ENCODE results near the gene DCC.
"Not testable (repeated sequence)": the region's sequence is repeated elsewhere in the genome, so short reads cannot be mapped to it uniquely, and the experiment has no call there.

Gene DCC

GRCh38 chr18:53442415-53442783, 1102.4 kb downstream of the DCC start:
- no peak for DNase-seq

DNA sequence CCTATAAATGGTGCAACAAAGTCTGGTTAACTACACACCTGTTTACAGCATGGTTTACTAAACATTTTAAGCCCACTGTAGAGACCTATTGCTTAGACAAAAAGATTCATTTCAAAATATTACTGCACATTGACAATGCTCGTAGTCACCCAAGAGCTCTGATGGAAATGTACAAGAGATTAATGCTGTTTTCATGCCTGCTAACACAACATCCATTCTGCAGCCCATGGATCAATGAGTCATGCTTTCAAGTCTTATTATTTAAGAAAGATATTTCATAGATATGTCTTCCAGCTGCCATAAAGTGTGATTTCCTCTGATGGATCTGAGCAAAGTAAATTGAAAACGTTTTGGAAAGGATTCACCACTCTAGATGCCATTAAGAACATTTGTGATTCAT, 1103.3 kb downstream of the DCC start:
- DNase-seq = no peak

DNA sequence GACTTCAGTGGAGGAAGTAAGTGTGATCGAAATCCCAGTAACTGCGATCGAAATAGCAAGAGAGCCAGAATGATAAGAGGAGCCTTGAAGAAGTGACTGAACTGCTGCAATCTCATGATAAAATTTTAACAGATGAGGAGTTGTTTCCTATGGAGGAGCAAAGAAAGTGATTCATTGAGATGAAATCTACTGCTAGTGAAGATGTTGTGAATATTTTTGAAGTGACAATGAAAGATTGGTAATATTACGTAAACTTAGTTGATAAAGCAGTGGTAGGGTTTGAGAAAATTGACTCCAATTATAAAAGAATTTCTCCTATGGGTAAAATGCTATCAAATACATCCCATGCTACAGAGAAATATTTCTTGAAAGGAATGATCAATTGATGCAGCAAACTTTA, 1103.8 kb downstream of the DCC start:
- DNase-seq = no peak

GRCh38 chr18:53451902-53452301, 1111.9 kb downstream of the DCC start:
- DNase-seq = no peak

GRCh38 chr18:53457068-53457467, 1117.1 kb downstream of the DCC start:
- no peak for DNase-seq

DNA sequence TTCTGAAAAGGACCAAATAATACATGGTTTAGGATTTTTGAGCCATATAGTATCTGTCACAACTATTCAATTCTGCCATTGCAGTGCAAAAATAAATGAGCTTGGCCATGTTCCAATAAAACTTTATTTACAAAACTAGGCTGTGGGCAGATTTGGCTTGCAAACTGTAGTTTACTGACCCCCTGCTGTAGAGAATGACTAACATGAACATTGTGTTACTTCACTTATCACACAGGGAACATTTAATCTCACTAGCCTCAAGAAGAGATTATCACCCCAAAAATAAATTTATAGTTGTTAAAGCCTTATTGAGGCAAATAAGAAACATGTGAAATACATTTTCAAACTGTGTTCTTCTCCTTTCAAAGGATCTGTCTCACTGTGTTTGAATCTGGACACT, 1118.3 kb downstream of the DCC start:
- no peak for DNase-seq

GRCh38 chr18:53458944-53459580, 1119.1 kb downstream of the DCC start:
- no peak for DNase-seq

GRCh38 chr18:53467756-53468155, 1127.8 kb downstream of the DCC start:
- DNase-seq = no peak

GRCh38 chr18:53468173-53468572, 1128.2 kb downstream of the DCC start:
- DNase-seq = not testable (repeated sequence)

DNA sequence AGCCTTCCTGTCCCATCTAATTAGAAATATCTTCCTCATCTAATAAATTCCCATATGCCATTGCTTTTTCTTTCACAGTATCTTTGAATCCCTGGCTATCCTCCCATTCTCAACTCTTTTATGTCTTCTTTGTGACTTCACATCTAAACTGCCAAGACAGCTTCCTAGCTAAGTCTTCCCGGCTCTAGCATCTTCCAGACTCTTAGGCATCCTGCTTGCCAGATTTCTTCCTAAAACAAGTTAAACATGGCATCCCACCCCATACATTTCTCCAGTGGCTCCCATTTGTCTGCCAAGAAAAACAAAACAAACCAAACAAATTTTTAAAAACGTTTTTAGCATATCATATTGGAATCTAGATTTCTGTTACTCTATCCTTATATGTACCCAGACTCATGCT, 1132.5 kb downstream of the DCC start:
- DNase-seq = no peak

DNA sequence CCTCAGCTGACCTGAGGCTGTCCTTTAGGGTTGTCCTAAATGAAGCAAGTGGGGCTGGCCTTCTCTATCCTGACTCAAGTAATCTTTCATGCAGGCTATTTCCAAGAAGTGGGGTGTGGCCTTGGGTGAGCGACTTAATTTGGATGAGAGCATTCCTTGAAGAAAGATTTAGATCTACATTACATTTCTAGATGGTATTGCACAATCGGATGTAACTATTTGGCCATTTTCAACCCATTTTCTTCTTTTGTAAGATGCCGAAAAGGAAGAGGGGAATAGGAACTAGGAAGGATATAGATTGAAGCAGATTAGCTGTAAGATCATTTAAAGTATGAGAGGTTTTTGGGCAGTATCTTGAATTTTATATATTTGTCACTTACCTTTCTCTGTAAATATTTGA, 1138.2 kb downstream of the DCC start:
- no peak for DNase-seq

- DNase-seq = no peak
Measured at GRCh38 chr18:53486296-53486695, 1146.3 kb downstream of the DCC start.

DNA sequence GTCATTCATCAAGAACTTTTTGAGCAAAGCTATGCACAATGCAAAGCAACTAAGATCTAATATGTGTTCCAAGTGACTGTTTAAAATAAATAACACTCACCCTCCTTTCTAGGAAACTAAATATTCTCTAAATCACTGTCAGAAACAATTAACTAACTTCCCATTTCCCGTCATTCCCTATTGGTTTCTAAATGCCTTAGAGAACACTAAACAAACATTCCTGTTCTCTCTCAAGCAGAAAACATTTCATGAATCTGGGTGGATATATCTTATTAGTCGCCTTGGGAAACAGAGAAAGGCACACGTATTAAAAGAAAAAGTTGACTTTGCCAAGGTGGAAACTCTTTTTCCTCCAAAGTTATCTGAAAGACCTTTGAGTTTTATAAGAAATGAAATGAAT, 1149.3 kb downstream of the DCC start:
- DNase-seq = no peak

DNA sequence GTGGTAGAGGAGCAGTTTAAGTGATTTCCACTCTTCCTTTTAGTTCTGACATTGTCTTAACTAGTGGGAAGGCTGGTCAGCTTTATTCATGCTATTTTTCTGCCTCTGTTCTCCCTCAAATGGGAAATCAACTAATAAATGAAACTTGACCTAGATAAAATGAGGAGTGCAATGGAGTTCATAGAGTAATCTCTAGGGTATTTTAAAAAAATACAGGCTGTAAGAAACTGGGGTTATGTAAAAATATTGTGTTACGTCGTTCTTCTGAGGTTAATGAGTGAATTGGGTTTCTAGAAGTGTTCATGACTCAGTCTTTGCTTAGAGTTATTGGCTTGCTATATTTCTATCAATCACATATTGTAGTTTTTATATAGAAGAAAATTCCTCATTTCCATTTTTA, 1150.0 kb downstream of the DCC start:
- DNase-seq = no peak

- DNase-seq = no peak
Measured at GRCh38 chr18:53496028-53496427, 1156.0 kb downstream of the DCC start.

- no peak for DNase-seq
Measured at GRCh38 chr18:53503914-53504441, 1164.0 kb downstream of the DCC start.

- no peak for DNase-seq
Measured at GRCh38 chr18:53508529-53508928, 1168.5 kb downstream of the DCC start.

DNA sequence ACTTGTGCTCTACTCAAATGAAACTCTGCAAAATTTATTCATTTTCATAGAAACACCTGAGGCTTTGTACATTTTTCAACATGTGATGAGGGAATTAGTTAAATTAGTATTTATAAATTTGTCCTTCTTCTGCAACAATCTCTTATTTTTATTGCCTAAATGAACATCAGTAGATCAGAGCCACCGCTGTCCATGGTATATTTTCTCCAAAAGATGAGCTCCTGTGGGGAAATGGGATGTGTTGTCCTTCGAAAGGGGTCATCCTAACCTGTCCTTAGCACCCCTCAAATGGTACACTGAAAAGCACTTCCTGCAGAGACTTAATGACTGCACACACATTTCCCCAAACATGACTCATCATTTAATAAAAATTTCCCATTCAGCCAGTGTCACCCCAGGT, 1169.9 kb downstream of the DCC start:
- no peak for DNase-seq

DNA sequence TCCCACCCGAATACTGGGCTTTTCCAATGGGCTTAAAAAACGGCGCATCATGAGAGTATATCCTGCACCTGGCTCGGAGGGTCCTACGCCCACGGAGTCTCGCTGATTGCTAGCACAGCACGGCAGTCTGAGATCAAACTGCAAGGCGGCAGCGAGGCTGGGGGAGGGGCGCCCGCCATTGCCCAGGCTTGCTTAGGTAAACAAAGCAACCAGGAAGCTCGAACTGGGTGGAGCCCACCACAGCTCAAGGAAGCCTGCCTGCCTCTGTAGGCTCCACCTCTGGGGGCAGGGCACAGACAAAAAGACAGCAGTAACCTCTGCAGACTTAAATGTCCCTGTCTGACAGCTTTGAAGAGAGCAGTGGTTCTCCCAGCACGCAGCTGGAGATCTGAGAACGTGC, 1171.7 kb downstream of the DCC start:
- DNase-seq = not testable (repeated sequence)

DNA sequence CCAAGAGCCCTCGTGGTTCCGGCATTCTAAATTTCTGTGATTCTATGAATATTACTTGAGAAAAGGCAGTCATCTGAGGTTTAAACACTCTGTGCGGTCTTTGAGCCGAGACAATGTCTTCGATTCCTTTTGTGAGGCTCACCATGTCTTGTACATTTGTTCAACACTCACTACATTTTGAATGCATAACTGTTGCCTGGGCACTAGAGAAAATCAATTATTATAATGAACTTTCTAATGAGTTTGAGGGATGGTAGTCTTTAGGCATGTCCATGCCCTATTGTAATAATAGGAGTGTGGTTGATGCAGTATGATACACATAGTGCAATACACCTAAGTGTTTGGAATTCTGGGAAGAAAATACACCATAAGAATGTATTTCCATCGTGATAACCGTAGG, 1181.1 kb downstream of the DCC start:
- DNase-seq = no peak

DNA sequence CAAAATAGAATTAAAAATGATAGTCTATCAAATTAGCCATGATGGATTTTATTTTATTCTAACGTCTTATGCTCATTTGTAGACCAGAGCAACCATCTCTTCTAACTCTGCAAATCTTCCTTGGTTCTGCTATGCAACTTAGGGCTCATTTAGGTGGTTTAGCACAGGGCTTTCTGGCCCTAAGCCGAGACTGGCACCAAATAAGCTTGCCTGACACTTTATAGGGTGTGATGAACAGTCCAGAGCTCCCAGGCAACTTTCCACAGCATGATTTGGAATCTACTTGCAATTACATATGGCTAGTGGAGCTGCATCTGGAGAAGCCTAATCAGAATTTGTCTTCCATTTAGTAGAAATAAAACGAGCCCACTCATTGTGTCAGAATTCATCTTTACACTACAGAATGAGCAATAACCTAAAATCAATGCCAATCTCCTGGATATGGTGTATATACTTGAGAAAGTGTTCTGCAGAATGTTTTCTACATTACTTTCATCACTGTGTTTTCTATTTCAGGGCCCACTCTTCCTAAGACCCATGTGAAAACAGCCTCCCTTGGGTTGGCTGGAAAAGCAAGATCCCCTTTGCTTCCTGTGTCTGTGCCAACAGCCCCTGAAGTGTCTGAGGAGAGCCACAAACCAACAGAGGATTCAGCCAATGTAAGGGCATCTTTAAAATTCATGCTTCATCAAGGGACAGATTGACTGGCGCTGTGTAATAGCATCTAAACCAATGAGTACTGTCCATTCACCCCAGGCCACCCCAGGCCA, 1186.3 kb downstream of the DCC start:
- DNase-seq = no peak

DNA sequence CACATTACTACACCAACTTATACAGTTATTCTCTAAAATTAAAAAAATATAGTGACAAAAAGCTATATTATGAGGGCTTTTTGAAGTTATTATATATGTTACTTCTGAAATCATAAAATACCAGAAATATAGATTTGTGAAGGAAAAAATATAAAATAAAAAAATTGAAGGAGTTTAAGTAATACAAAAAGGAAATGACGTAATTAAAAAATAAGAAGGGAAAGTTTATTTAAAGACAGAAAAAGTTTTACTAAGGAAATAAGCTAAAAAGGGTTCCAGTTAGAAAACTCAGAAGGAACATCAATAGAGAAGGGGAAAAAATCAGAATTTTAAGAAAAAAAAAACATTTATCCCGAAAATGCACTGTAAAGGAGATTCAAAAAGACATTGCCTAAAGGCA, 1187.4 kb downstream of the DCC start:
- DNase-seq = no peak

GRCh38 chr18:53531187-53531586, 1191.2 kb downstream of the DCC start:
- no peak for DNase-seq

DNA sequence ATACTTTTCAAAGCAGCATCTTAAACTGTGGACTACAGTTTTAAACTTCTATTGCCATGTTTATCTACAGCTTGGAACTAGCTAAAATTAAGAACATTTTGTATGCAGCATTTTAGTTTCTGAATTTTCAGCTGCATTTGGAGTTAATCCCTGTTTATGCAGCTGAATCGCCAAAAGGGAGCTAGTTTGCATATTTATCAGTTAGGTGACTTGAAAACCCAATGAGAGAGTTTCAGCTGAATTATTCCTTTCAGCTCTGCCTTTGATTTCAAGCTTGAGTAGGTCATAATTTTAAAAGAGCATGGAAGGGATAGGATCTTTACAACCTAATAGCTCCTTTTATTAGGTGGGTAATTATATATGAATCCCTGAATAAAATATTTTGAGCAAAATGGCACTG, 1191.9 kb downstream of the DCC start:
- DNase-seq = no peak

- no peak for DNase-seq
Measured at GRCh38 chr18:53534203-53534602, 1194.2 kb downstream of the DCC start.

All from CD4-positive, alpha-beta T cell treated with Interleukin-15 for 1 hour (primary cell).